Activated CD8-positive, alpha-beta memory T cell treated with anti-CD3 and anti-CD28 coated beads, Interleukin-2, amount 10 ng/mL, durations not matched to agents 7 days and 5 days (primary cell): ENCODE results near the gene SDC3. TPM values are rescaled to one million over a fixed set of nuclear protein-coding genes. Genes with fewer than 3 reads are reported as not detected.
"Not testable (repeated sequence)": the region's sequence is repeated elsewhere in the genome, so short reads cannot be mapped to it uniquely, and the experiment has no call there.

ENCODE experiments used
- ATAC-seq: fragments of 150-1000 bp; cut with Tn5 transposase; one replicate; pipeline ENCODE4 v1.10.0; 2021; ENCODE audit warnings: moderate library complexity
- CTCF ChIA-PET: fragments of 350-600 bp; sonication (Branson Sonifier 250); formaldehyde crosslinking; loops from one replicate; lab custom pipeline; 2021; ENCODE audit warnings: antibody characterized with exemption; lab: Charles Lee
- DNase-seq: peaks from one replicate; pipeline ENCODE4 v3.0.0-alpha.2; 2020
- H3K27ac Mint-ChIP-seq: one replicate; pipeline ENCODE4 v1.8.0; 2021; ENCODE audit warnings: mild to moderate bottlenecking, mixed read lengths
- H3K27me3 Mint-ChIP-seq: one replicate; pipeline ENCODE4 v1.8.0; 2021; ENCODE audit warnings: mixed read lengths
- H3K36me3 Mint-ChIP-seq: one replicate; pipeline ENCODE4 v1.8.0; 2021; ENCODE audit warnings: mild to moderate bottlenecking, mixed read lengths
- H3K4me1 Mint-ChIP-seq: one replicate; pipeline ENCODE4 v1.8.0; 2021; ENCODE audit warnings: mixed read lengths
- H3K4me3 Mint-ChIP-seq: one replicate; pipeline ENCODE4 v1.8.0; 2021; ENCODE audit warnings: mild to moderate bottlenecking, moderate library complexity, mixed read lengths
- H3K9me3 Mint-ChIP-seq: one replicate; pipeline ENCODE4 v1.8.0; 2022; ENCODE audit warnings: low read depth, mixed read lengths
- total RNA-seq, 2 experiments: library from RNA; stranded (reverse); gene quantifications; one replicate each; pipeline ENCODE4 v1.2.3, GENCODE V29; 2021

The SDC3 gene
- total RNA-seq = not detected

- no peaks in the 10 kb centered on the region for H3K9me3 Mint-ChIP-seq
- peaks cover 14% of the 10 kb centered on the region for H3K4me1 Mint-ChIP-seq
- H3K36me3 Mint-ChIP-seq = no peaks in the 10 kb centered on the region
- peak within 1 kb of the TSS; percentile 30 for H3K4me3 Mint-ChIP-seq
- DNase-seq = no peak
- no peak within 1 kb of the TSS for H3K27ac Mint-ChIP-seq
- peaks cover 55% of the 10 kb centered on the region for H3K27me3 Mint-ChIP-seq
- CTCF ChIA-PET = interaction anchor here (2.6 to 6.7 kb wide), 3 partner anchors 21 to 125 kb away, joined by 15 to 120 read pairs (median 54); no protein-coding TSS in a partner anchor
- peak; percentile 70 for ATAC-seq
These were observed at the start of gene SDC3 for GRCh38 chr1:30908696-30909364. Gene SDC3, minus strand, starts transcription at chr1:30908758. Its CDS starts 172 bp downstream, at chr1:30908586.

GRCh38 chr1:30957560-30958222 is 49.1 kb upstream of the SDC3 start:
- H3K4me1 Mint-ChIP-seq = peaks cover 29% of the 10 kb centered on the region
- CTCF ChIA-PET = interaction anchor here (1.4 kb wide), 1 partner anchor 239 kb away, joined by 4 read pairs; no protein-coding TSS in a partner anchor
- no peaks in the 10 kb centered on the region for H3K27me3 Mint-ChIP-seq
- no peaks in the 10 kb centered on the region for H3K9me3 Mint-ChIP-seq
- no peak overlapping the region for H3K4me3 Mint-ChIP-seq
- H3K36me3 Mint-ChIP-seq = peaks cover 59% of the 10 kb centered on the region
- DNase-seq = no peak
- no peak for ATAC-seq
- H3K27ac Mint-ChIP-seq = no peak overlapping the region

- Mint-ChIP-seq H3K27ac (no peak overlapping the region), H3K9me3 (no peaks in the 10 kb centered on the region), H3K36me3 (peaks cover 67% of the 10 kb centered on the region), H3K4me1 (peaks cover 33% of the 10 kb centered on the region), H3K4me3 (no peak overlapping the region), H3K27me3 (no peaks in the 10 kb centered on the region)
- DNase-seq = no peak
- no peak for ATAC-seq
- CTCF ChIA-PET = no interaction called here
These were observed 47.0 kb upstream of the SDC3 start for GRCh38 chr1:30955448-30956015.

GRCh38 chr1:30953685-30954084 is 45.1 kb upstream of the SDC3 start:
- Mint-ChIP-seq H3K27me3 (no peaks in the 10 kb centered on the region), H3K4me1 (peaks cover 27% of the 10 kb centered on the region), H3K27ac (no peak overlapping the region), H3K9me3 (no peaks in the 10 kb centered on the region), H3K4me3 (no peak overlapping the region), H3K36me3 (peaks cover 64% of the 10 kb centered on the region)
- no peak for ATAC-seq
- CTCF ChIA-PET = no interaction called here
- DNase-seq = no peak

GRCh38 chr1:30952098-30952497 is 43.5 kb upstream of the SDC3 start:
- Mint-ChIP-seq H3K4me3 (no peak overlapping the region), H3K27me3 (no peaks in the 10 kb centered on the region), H3K9me3 (no peaks in the 10 kb centered on the region), H3K36me3 (peaks cover 69% of the 10 kb centered on the region), H3K4me1 (peaks cover 24% of the 10 kb centered on the region), H3K27ac (no peak overlapping the region)
- DNase-seq (no peak), ATAC-seq (no peak)
- CTCF ChIA-PET = no interaction called here

- Mint-ChIP-seq H3K27ac (no peak overlapping the region), H3K4me1 (peaks cover 24% of the 10 kb centered on the region), H3K9me3 (no peaks in the 10 kb centered on the region), H3K4me3 (no peak overlapping the region), H3K27me3 (no peaks in the 10 kb centered on the region), H3K36me3 (peaks cover 63% of the 10 kb centered on the region)
- no peak for DNase-seq
- no peak for ATAC-seq
- CTCF ChIA-PET = no interaction called here
These were observed 42.1 kb upstream of the SDC3 start for GRCh38 chr1:30950700-30951099.

GRCh38 chr1:30950053-30950452 is 41.5 kb upstream of the SDC3 start:
- no peaks in the 10 kb centered on the region for H3K27me3 Mint-ChIP-seq
- no peak overlapping the region for H3K4me3 Mint-ChIP-seq
- H3K9me3 Mint-ChIP-seq = no peaks in the 10 kb centered on the region
- no peak for DNase-seq
- H3K4me1 Mint-ChIP-seq = peaks cover 24% of the 10 kb centered on the region
- no peak for ATAC-seq
- H3K36me3 Mint-ChIP-seq = peaks cover 68% of the 10 kb centered on the region
- no peak overlapping the region for H3K27ac Mint-ChIP-seq
- CTCF ChIA-PET = no interaction called here

GRCh38 chr1:30949487-30949838 is 40.9 kb upstream of the SDC3 start:
- H3K27me3 Mint-ChIP-seq, DNase-seq, ATAC-seq, H3K27ac Mint-ChIP-seq, CTCF ChIA-PET, H3K9me3 Mint-ChIP-seq, H3K4me3 Mint-ChIP-seq: not testable (repeated sequence)
- H3K4me1 Mint-ChIP-seq = peaks cover 24% of the 10 kb centered on the region
- peaks cover 64% of the 10 kb centered on the region for H3K36me3 Mint-ChIP-seq

GRCh38 chr1:30948813-30949486 is 40.4 kb upstream of the SDC3 start:
- H3K4me1 Mint-ChIP-seq = peaks cover 22% of the 10 kb centered on the region
- DNase-seq, H3K9me3 Mint-ChIP-seq, ATAC-seq, H3K4me3 Mint-ChIP-seq, H3K27ac Mint-ChIP-seq, H3K27me3 Mint-ChIP-seq: not testable (repeated sequence)
- peaks cover 63% of the 10 kb centered on the region for H3K36me3 Mint-ChIP-seq
- CTCF ChIA-PET = interaction anchor here (0.6 kb wide), 1 partner anchor 217 kb away, joined by 3 read pairs; no protein-coding TSS in a partner anchor

GRCh38 chr1:30948278-30948677 is 39.7 kb upstream of the SDC3 start:
- CTCF ChIA-PET = interaction anchor here (0.6 kb wide), 1 partner anchor 217 kb away, joined by 3 read pairs; no protein-coding TSS in a partner anchor
- peaks cover 16% of the 10 kb centered on the region for H3K4me1 Mint-ChIP-seq
- H3K36me3 Mint-ChIP-seq = peaks cover 63% of the 10 kb centered on the region
- no peaks in the 10 kb centered on the region for H3K9me3 Mint-ChIP-seq
- H3K27me3 Mint-ChIP-seq = no peaks in the 10 kb centered on the region
- H3K4me3 Mint-ChIP-seq = no peak overlapping the region
- ATAC-seq (no peak), DNase-seq (no peak)
- H3K27ac Mint-ChIP-seq = no peak overlapping the region

- DNase-seq (no peak), ATAC-seq (no peak)
- H3K4me1 Mint-ChIP-seq = peaks cover 9% of the 10 kb centered on the region
- H3K4me3 Mint-ChIP-seq = no peak overlapping the region
- H3K27me3 Mint-ChIP-seq = no peaks in the 10 kb centered on the region
- peak overlapping the region; percentile 17 for H3K27ac Mint-ChIP-seq
- no peaks in the 10 kb centered on the region for H3K9me3 Mint-ChIP-seq
- CTCF ChIA-PET = interaction anchor here (0.6 kb wide), 1 partner anchor 104 kb away, joined by 4 read pairs; no protein-coding TSS in a partner anchor
- peaks cover 63% of the 10 kb centered on the region for H3K36me3 Mint-ChIP-seq
These were observed 38.7 kb upstream of the SDC3 start for GRCh38 chr1:30947212-30947611.

- Mint-ChIP-seq H3K27ac (no peak overlapping the region), H3K36me3 (peaks cover 40% of the 10 kb centered on the region), H3K4me1 (peaks cover under 1% of the 10 kb centered on the region), H3K4me3 (no peak overlapping the region), H3K27me3 (no peaks in the 10 kb centered on the region), H3K9me3 (no peaks in the 10 kb centered on the region)
- DNase-seq = no peak
- CTCF ChIA-PET = interaction anchor here (0.6 to 2.0 kb wide), 4 partner anchors 11 to 224 kb away, joined by 3 to 5 read pairs (median 4); no protein-coding TSS in a partner anchor
- no peak for ATAC-seq
These were observed 33.9 kb upstream of the SDC3 start for GRCh38 chr1:30942326-30942963.

GRCh38 chr1:30940541-30940940 is 32.0 kb upstream of the SDC3 start:
- no peaks in the 10 kb centered on the region for H3K4me1 Mint-ChIP-seq
- DNase-seq = no peak
- no peak overlapping the region for H3K27ac Mint-ChIP-seq
- ATAC-seq = no peak
- CTCF ChIA-PET = interaction anchor here (0.9 kb wide), 1 partner anchor 139 kb away, joined by 3 read pairs; no protein-coding TSS in a partner anchor
- no peaks in the 10 kb centered on the region for H3K27me3 Mint-ChIP-seq
- H3K4me3 Mint-ChIP-seq = no peak overlapping the region
- H3K36me3 Mint-ChIP-seq = peaks cover 40% of the 10 kb centered on the region
- H3K9me3 Mint-ChIP-seq = no peaks in the 10 kb centered on the region
